Stimulated activated CD8-positive, alpha-beta memory T cell treated with anti-CD3 and anti-CD28 coated beads, Interleukin-4, amount 100 ng/mL, for 1 hour (primary cell): ENCODE results near the gene INHBB.
"Not testable (repeated sequence)": the region's sequence is repeated elsewhere in the genome, so short reads cannot be mapped to it uniquely, and the experiment has no call there.

Experiments used
- DNase-seq, 2 donors: peaks; one replicate each; pipeline ENCODE4 v3.0.0-alpha.2; 2020; ENCODE audit warnings: low read depth in 2 of 2, low spot score in 1 of 2

INHBB gene

DNA sequence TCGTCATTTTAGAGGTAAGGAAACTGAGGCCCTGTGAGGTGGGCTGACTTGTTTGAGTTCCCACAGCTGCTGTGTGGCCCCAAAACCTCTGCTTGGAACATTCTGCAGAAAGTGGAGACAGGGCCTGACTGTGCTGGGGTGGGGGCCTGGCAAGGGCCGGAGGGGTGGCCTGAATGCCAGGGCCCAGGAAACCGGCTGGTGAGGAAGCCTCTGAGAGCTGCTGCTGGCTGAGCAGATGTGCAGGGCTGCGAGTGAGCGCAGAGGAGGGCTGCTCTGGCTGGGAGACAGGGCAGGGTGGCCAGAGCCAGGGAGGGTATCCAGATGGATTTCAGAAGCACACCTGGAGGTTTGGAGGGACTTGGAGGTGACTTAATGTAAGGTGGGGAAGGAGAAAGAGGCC is 29.9 kb upstream of the INHBB start:
- DNase-seq, result no peak

DNA sequence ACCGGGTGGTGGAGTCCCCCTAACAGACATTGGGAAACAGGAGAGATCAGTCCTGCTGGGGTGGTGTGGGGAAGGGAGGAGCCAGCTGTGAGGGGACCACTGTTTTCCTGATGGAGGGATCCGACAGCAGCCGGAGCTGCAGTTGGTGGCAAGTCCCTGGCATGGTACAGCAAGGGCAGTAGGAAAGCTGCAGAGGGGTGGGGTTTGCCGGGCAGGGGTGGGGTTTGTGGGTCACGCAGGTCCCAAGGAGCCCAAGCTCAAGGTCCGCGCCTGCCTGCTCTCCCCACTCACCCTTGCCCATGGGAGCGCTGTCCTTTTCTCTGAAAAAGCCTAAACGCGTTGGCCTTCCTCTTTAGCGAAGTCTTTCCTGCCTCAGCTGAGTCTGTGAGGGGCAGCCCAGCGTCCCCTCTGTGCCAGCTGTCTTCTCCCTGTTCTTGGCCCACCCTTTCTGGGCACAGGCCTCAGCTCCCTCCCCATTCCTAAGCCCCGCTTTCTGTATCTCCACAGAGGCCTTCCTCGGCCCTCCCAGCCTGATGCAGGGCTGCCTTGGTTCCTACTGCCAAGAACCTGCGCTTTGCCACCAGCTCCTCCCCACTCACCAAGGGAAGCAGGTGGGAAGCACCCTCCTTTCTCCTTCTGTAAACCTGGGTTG is 29.3 kb upstream of the INHBB start:
- DNase-seq, result no peak

DNA sequence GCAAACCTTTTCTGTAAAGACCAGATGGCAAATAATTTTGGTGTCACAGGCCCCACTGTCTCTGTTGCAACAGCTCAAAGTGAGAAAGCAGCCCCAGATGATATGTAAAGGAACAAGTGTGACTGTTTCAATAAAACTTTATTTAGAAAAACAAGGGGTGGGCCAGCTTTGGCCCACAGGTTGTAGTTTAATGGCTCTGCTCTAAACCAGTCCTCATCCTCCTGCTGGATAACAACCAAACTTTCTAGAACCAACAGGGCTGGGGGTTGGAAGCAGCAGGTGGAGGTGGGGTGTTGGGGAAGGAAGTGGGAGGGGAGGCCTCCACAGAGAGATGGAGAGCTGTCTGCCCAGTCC is 28.8 kb upstream of the INHBB start:
- DNase-seq, result no peak

DNA sequence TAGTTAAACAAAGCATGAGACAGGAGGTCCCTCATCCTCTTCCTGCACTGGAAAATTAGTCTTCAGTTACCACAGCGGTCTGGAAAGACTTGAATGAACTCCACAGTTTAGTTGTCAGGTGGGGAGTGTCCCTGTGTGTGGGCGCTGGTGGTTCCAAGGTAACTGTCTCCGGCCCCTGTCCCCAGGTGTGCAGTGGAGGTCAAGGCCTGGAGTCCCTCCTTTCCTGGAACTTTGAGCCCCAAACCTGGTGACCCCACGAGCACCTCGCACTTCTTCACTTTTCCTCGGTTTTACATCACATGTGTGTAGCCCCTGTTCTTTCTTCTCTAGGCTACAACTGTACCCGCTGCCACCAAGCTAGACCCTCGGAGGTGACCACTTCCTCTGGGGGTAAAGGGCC is 28.0 kb upstream of the INHBB start:
- no peak for DNase-seq

DNA sequence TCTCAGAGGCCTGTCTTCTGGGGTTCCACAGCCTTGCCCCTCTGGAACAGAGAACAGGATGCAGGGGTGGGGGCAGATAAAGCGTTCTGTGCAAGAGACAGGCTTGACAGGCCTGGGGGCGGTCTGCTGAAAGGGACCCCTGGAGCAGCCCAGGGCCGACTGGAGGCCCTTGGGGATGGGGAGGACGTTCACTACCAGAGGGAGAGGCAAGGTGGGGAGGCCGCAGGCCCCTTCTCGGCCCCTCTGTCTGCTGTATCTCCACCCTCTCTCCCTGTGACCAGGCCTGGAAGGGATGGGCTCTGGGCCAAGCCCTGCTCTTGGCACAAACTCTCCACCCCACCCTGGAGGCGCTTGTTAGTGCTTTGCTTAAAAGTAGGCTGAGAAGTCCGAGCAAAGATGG is 27.3 kb upstream of the INHBB start:
- DNase-seq, result no peak

DNA sequence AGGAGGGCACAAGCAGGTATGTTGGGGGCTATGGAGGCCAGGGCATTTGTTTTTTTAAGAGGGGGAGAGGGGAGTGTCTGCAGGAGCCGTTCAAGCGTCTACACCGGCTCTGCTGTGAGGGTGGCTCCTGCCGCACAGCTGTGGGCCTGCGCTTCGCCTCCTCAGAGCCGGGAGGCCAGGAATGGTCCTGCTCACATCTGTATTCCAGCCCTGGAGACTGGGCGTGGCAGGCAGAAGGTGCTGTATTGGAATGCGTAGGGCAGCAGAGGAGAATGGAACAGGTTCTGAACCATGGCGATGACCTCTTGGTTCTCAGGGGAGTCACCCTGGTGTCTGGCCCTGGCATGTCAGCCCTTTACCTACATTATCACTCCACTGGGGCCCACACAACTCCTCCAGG is 26.8 kb upstream of the INHBB start:
- DNase-seq, result no peak

DNA sequence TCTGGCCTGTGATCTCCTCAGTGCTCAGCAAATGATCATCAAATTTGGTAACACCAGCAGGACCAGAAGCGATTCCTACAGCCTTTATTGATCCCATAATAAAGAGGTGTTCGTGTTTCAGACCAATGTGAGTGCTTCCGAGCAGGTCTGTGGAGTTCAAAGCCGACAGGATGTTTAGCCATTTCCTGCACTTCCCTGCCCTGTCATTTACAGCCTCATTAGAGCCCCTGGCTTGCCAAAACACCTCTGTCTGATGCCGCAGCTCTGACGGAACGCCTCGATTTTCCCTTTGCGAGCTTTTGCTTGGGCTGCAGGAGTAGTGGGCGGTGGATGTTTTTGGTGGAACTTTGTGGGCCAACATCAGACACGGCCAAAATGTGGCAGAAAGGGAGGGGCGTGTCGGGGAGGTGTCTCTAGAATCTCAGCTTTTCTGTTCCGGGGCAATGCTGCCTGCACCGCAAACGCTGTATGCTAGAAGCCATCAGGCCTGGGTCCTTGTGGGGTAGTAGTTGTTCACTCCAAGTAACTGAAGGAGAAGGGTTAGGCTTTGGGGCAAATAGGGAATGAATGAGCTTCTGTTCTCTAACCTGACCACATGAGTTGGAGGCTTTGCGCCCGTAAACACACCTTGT is 26.1 kb upstream of the INHBB start:
- no peak for DNase-seq

DNA sequence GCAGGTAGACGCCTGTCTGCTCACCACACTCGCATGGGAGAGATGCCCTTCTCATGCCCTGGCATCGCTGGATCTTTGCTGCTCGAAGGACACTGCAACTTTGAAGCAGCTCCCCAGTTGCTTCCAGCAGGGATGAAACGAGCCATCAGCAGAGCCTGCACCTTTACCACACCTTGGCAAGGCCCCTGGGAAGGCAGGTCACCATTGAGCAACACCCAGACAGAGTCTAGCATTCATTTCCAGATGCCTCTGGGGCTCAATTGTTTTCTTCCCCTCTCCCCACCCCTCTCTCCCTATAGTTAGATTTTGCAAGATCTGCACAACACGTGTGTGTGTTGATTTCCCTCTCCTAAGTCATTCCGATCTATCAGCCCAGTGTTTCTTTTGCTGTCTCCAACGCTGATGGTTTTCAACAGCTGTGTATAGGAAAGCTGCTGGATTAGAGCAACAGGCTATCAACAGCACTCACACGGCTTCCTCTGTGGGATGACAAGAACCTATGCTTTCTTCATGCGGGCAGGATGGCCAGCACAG is 25.6 kb upstream of the INHBB start:
- no peak for DNase-seq

DNA sequence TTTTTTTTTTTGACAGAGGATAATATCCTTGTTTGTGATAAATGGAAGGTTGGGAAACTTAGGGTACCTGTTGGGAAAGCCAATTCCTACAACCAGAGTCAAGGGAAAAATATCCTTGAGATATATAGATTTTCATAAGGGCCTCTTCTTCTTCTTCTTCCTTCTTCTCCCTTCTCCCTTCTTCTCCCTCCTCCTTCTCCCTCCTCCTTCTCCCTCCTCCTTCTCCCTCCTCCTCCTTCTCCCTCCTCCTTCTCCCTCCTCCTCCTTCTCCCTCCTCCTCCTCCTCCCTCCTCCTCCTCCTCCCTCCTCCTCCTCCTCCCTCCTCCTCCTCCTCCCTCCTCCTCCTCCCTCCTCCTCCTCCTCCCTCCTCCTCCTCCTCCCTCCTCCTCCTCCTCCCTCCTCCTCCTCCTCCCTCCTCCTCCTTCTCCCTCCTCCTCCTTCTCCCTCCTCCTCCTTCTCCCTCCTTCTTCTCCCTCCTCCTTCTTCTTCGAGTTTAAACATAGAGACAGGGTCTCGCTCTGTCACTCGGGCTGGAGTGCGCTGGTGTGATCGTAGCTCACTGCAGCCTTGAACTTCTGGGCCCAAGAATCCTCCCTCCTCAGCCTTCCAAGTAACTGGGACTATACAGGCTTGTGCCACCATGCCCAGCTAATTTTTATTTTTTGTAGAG is 24.9 kb upstream of the INHBB start:
- DNase-seq, result not testable (repeated sequence)

DNA sequence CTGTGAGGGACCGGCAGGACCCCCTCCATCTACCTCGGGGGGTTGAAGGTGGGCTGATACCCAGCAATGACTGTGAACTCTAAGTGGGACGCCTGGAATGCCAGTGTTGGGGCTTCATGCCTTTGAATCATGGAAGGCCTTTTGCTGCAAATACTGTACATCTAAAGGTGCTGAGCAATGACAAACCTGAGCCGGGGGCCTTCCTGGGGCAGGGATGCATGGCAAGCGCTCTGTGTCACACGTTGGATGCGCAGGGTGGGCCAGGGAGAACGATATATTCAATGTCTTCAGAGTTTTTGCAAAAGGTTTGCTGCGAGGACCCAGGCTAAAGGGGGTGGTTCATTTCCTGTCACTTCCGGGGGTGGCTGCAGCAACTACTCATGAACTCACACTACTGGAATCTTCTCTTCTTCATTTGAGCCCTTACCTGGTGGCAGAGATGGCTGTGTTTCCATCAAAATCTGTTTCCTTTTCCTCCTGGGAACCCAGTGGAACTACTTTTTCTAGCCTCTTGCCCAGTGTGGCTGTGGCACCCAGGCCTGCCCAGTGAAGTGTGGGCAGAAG is 24.1 kb upstream of the INHBB start:
- no peak for DNase-seq

DNA sequence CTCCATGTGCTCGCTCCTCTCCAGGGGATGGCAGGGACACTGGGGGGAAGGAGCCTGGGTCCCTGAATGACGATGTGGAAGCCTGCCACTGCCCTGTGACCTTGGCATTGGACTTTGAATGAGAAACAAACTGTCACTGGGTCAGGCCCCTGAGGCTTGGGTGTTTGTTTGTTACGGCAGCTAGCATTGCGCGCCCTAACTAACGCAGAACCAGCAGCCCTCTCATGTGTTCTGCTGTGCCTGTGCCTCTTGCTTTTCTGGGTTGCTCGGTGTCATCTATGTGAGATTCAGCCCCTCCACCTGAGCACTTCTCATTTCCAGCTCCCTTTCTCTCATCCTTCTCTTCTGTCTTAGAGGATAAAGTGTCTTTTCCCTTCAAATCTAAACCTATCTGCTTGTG is 23.6 kb upstream of the INHBB start:
- DNase-seq, result no peak

DNA sequence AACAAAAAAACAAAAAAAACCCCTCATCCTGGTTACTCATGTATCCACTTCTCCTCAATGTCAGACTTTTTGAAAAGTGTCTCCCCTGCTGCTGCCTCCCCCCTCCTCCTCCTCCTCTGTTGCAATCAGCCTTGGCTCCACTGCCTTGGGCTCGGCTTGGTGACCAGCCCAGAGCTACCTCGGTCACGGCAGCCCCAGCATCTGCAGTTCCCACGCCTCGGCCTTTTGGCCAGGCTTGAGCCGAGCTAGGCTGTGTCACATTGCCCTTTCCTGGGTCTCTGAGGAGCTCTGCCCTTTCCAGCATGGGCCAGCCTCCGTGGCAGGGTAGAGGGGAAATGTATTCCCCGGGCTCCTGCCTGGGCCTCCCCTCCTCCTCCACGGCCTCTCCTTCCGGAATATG is 22.7 kb upstream of the INHBB start:
- no peak for DNase-seq

DNA sequence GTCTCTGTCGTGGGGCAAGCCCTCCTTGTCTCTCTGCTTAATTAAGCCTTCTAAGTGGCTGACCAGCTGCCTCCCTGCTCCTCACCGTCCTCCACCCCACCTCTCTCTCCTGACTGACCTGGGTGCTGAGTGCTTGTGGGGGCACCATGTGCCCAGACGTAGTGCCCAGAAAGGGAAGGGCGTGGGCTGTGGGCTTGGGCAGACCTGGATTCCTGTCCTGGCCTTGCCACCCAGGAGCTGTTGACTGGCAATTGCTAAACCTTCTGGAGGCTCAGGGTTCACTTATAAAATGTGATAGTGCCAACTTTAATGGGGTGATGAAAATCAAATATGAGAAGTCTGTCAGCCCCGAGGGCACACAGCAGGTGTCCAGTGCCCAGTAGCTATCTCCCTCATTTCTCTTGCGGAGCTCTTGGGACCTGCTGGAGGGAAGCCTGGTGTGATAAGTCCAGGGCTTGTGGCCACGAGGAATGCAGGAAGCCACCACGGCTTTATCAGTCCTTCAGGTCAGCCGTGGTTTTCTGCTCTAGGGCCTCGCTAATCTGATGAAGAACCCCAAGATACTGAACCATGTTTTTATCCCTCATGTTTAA is 22.0 kb upstream of the INHBB start:
- no peak for DNase-seq

DNA sequence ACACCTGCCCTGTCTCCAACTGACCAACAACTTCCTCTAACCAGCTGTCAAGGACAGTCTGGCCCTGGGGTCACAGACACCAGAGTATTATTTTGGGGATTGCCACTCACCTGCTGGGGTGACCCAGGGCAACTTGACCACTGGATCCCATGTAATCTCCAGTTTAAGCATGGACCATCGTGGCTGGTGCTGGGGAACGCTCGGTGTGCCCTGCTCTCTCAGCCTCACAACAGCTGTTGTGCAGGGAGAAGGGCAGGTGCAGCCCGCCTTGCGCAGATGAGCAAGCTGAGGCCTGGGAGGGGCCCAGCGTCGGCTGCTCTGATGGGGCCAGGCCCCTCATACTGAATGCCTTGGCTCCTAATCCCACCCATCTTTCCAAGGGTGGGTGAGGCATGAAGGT is 21.0 kb upstream of the INHBB start:
- DNase-seq, result no peak

DNA sequence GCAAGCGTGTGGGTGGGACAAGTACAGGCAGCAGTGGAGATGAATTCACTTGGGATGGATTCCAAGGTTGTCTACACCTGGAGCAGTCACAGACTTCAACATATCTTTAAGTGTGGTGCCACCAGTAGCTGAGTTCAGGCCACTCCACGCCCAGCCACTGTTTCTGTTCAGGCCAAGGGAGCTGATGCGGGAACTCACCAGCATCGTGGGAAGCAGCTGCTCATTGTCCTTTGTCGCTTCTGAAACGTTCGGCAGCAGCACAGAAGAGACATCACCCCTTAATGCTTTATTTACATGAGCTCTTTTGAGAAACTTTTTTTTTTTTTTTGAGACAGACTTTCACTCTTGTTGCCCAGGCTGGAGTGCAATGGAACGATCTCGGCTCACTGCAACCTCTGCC is 19.9 kb upstream of the INHBB start:
- DNase-seq, result no peak

DNA sequence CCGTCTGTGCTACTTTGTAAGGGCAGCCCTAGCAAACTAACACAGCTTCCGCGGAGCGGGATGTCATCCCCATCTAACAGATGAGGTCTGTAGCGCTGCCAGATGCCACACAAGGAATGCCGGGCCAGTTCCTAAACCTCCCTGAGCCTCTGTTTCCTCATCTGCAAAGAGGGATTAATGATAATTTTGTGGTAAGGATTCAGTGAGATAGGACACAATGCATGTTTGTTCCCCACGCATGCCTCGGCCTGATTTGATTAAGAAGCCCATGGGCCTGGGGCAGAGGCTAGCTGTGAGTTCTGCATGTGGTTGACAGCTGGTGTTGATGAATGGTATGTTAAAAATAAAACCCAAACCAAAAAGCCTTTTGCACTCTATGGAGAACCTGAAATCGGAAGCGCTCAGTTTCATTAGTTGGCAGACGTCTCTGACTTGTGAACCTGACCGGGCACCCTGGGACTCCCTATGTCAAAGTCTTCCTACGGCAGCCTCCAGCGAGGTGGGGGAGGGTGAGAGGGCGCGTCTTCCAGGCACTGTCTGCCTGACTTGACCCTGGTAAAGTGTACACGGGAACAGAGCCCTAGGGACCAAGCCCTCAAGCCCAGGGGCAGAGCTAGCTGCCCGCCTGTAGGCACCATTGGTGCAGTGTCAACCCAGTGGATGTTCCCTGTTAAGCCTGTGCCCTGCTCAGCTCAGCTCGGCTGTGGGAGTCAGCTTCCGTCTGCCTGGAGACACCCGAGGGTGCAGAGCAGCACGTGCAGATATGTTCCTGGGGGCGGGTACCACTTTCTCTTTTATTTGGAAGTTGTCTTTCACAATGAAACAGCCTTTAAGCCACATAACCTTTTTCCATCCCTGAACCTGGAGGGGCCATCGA is 14.8 kb upstream of the INHBB start:
- no peak for DNase-seq

DNA sequence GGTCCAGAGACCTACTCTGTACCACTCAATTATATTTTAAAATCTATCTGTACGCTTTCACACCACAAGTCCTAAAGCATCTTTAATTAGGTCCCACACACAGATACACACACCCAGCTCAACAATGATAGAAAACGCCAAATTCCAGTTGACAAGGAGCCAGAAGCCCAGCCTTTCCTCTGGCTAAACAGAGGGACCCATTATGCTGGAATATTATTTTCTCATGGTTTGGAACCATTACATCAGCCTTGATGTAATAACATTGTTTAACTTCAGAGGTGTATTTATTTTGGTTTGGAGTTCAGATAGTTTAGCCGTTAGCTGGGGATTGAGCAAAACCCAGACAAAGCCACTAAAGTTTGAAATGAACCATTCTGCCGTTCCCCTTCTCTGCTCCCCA is 14.0 kb upstream of the INHBB start:
- no peak for DNase-seq

DNA sequence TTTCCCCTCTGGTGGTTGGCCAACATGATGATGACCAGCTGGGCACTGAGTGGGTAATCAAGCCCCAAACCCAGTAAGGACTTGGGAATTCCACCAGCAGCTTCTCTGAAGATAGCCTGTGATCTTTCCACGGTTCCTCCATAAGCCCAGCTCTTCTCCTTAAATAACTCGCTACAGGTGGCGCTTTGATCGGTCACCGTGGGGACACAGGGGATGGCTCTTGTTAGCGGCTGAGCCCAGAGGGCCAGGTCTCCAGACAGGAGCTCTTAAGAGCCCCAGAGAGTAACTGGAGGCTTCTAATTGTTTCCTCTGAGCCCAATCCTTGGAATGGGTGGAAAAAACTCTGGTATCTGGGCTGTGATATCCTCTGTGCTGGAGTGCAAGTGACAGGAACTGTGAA is 13.6 kb upstream of the INHBB start:
- no peak for DNase-seq

DNA sequence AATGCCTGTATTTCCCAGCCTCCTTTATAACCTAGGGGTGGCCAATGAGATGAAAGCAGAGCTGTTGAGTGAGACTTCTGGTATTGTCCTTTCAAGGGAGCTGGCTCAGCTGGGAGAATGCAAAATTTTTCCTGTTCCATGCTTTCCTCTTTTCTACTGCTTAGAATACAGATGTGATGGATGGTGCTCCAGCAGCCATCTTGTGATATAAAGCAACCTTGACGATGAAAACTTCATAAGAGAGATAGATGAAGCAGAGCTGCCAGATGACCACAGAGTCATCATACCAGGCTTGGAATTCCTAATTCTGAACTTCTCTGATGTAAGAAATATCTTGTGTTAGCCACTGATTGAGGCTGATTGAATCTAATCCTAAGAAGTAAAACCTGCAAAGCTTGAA is 11.9 kb upstream of the INHBB start:
- DNase-seq, result no peak

DNA sequence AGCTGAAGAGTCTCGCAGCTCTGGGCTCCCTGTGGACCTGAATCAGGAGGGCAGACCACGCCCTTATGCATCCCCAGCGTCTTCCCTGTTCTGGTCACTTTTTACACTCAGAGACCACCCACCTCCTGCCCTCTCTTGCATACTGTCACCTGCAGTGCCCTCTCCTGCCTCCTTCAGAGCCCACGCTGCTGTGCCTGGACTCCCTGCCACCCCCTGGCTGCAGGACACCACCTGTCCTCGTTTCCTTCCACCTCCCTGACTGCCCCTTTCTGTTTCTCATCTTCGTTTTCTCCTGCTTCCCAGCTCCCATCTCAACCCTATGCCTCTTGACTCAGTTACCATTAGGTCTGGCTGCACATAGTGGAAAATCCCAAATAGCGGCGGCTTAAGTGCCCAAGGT is 9.2 kb upstream of the INHBB start:
- DNase-seq, result no peak

DNA sequence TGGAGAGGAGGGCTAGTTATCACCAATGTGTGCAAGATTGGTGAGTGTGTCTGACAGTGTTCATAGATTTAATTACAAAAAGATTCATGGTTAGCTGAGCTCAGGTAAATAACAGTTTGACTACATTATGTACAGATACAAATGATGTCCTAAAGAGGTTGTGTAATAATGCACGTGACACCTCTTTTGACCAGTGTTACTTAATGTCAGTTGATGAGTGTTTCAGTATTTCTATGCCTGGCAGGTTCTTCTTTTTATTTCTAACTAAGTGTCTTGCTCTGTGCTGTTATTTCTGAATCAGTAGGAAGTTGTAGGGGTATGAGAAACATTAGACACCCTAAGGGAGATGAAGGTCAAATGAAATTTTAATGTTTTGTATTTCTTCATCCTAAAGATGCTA is 7.9 kb upstream of the INHBB start:
- DNase-seq, result no peak
